Kidney (tissue), 14 donors: ENCODE results near the gene GPRIN3. TPM values are rescaled to one million over a fixed set of nuclear protein-coding genes. Genes with fewer than 3 reads are reported as not detected.

Experiments used
- DNase-seq, 5 donors: peaks; one replicate each; pipeline ENCODE4 v3.0.0-alpha.2; 2013 to 2020
- FAIRE-seq: peaks from 2 replicates; lab custom pipeline; 2012; peaks lifted over from hg19 to GRCh38; lab: Jason Lieb, UNC
- H3K27ac ChIP-seq, 2 donors: one replicate each; pipeline ENCODE4 v1.7.0; 2013; ENCODE audit warnings: low read depth in 2 of 2, low read length in 2 of 2, inconsistent platforms in 1 of 2
- H3K27me3 ChIP-seq: one replicate; pipeline ENCODE4 v1.7.1; 2013; ENCODE audit warnings: low read length, inconsistent platforms; ENCODE audit not compliant: control insufficient read depth, insufficient read depth
- H3K36me3 ChIP-seq, 3 donors: one replicate each; pipeline versions ENCODE4 v1.7.0 to v1.7.1; 2013; ENCODE audit warnings: low read length in 3 of 3, control low read depth in 1 of 3, inconsistent platforms in 1 of 3; ENCODE audit not compliant: insufficient read depth in 3 of 3, control insufficient read depth in 2 of 3
- H3K4me1 ChIP-seq, 3 donors: one replicate each; pipeline versions ENCODE4 v1.7.0 to v1.7.1; 2013; ENCODE audit warnings: low read length in 3 of 3, inconsistent platforms in 1 of 3, low read depth in 1 of 3; ENCODE audit not compliant: control insufficient read depth in 2 of 3, insufficient read depth in 2 of 3
- H3K4me3 ChIP-seq, 3 donors: one replicate each; pipeline versions ENCODE4 v1.7.0 to v1.8.1; 2013; ENCODE audit warnings: low read length in 3 of 3, control low read depth in 1 of 3, inconsistent platforms in 1 of 3
- H3K9ac ChIP-seq, 3 donors: one replicate each; pipeline versions ENCODE4 v1.7.0 to v1.7.1; 2013; ENCODE audit warnings: low read length in 3 of 3, control low read depth in 1 of 3, inconsistent platforms in 1 of 3
- H3K9me3 ChIP-seq, 3 donors: one replicate each; pipeline versions ENCODE4 v1.7.0 to v1.7.1; 2013; ENCODE audit warnings: low read length in 3 of 3, control low read depth in 1 of 3, inconsistent platforms in 1 of 3; ENCODE audit not compliant: control insufficient read depth in 2 of 3, insufficient read depth in 1 of 3
- intact Hi-C: fragments of 100-400 bp; cut with DNase I; formaldehyde crosslinking; loops from one replicate; pipeline ENCODE4 v1.11.1; 2022
- polyA plus RNA-seq: library from polyadenylated mRNA; stranded (reverse); fragments of 350-450 nt; fragmentation: Illumina TruSeq; extraction: RNeasy Lipid Tissue Mini Kit (QIAGEN cat#74804); gene quantifications from one replicate; pipeline ENCODE4 v1.2.3, GENCODE V29; 2014; ENCODE audit warnings: low read depth, low replicate concordance; ENCODE audit not compliant: insufficient read depth
- total RNA-seq: library from RNA; stranded (reverse); fragmentation: NEBNext Ultra II Directional; extraction: Animal tissue kit (Norgen Biotek cat#: 25700); gene quantifications from one replicate; pipeline ENCODE4 v1.2.1, GENCODE V29; 2021
- TF ChIP-seq, protein P1 (sequence below): IDR thresholded peaks from 3 replicates; pipeline ENCODE4 v1.5.1; 2012; ENCODE audit warnings: mild to moderate bottlenecking, moderate library complexity, borderline replicate concordance; ENCODE audit not compliant: insufficient read depth; ENCODE audit errors: extremely low read depth
- donor health status: control.
- donor health status: control.
- donor health status: control.
- donor health status: control.
- donor health status: control.
- donor health status: DM: yes; HTN: yes; CAD: no.
- donor health status: Normal renal cell carcinoma (clear cell type).

GPRIN3 gene
- total and polyA plus RNA-seq, 2 donors from 2014 or later, result 2.2 to 15.2 TPM

DNA sequence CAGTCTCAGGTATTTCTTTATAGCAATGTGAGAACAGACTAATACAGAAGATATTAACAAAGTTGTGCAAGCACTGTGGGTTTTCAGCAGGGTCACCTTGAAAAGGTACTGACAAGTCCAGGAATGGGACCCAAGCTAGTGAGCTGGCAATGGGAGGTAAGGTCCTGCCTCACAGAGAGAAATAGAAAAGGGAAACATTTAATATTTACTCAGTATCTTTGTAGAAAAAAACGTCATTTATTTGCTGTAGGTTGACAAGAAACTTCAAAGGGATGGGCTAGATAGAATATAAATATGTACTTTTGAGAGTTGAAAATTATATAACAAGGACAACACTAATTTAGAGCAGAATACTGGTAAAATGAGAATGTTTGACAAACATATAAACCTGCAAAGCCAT lies 89.0 kb downstream of the GPRIN3 start:
- no peaks in the 10 kb centered on the region for H3K4me1 ChIP-seq
- H3K4me3 ChIP-seq, result no peak overlapping the region
- H3K36me3 ChIP-seq, result no peaks in the 10 kb centered on the region
- DNase-seq, result no peak
- TF ChIP-seq, protein P1, sequence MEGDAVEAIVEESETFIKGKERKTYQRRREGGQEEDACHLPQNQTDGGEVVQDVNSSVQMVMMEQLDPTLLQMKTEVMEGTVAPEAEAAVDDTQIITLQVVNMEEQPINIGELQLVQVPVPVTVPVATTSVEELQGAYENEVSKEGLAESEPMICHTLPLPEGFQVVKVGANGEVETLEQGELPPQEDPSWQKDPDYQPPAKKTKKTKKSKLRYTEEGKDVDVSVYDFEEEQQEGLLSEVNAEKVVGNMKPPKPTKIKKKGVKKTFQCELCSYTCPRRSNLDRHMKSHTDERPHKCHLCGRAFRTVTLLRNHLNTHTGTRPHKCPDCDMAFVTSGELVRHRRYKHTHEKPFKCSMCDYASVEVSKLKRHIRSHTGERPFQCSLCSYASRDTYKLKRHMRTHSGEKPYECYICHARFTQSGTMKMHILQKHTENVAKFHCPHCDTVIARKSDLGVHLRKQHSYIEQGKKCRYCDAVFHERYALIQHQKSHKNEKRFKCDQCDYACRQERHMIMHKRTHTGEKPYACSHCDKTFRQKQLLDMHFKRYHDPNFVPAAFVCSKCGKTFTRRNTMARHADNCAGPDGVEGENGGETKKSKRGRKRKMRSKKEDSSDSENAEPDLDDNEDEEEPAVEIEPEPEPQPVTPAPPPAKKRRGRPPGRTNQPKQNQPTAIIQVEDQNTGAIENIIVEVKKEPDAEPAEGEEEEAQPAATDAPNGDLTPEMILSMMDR, result no peak
- no peak overlapping the region for H3K27ac ChIP-seq
- FAIRE-seq, result no peak
- intact Hi-C loops, result no loop called here
- no peaks in the 10 kb centered on the region for H3K9me3 ChIP-seq
- H3K27me3 ChIP-seq, result no peaks in the 10 kb centered on the region
- H3K9ac ChIP-seq, result no peak overlapping the region

DNA sequence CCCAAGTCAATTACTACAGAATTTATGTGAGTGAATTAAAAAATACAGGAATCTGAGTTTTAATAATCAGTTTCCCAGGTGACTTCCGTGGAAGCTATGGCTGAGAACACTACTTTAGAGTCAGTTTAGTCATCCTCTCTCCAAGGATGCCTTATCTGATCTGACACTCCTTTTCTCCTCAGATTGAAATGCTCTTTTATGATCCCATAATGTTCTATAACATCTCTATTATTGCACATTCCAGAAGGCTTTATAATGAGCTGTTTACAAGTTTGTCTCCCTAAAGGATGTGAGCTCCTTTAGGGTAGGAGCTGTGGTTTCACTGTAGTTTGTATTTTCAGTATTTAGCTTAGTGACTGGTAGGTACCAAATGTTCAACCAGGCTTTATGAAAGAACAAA lies 90.0 kb downstream of the GPRIN3 start:
- no peak overlapping the region for H3K4me3 ChIP-seq
- H3K9ac ChIP-seq, result no peak overlapping the region
- H3K27ac ChIP-seq, result no peak overlapping the region
- intact Hi-C loops, result no loop called here
- no peak for FAIRE-seq
- H3K36me3 ChIP-seq, result no peaks in the 10 kb centered on the region
- H3K27me3 ChIP-seq, result no peaks in the 10 kb centered on the region
- TF ChIP-seq, protein P1, result no peak
- H3K4me1 ChIP-seq, result no peaks in the 10 kb centered on the region
- no peaks in the 10 kb centered on the region for H3K9me3 ChIP-seq
- DNase-seq, result no peak

DNA sequence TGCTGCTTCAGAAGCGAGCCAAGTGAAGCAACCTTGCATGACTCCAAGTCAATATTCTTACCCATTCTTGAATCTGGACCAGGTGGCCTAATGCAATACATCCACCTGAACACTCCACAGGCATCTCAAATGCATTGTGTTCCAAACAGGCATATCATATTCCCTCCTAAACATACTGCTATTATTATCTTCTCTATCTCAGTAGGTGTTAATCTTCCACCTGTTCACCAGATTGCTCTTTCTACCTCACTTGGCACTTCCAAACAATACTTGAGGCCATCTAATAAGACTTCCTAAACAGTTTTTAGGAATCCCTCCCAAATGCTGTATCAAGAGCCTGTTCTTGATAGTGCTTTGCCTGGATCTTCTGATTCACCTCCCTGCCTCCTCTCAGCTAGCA lies 90.7 kb downstream of the GPRIN3 start:
- DNase-seq (no peak), FAIRE-seq (no peak)
- intact Hi-C loops, result no loop called here

DNA sequence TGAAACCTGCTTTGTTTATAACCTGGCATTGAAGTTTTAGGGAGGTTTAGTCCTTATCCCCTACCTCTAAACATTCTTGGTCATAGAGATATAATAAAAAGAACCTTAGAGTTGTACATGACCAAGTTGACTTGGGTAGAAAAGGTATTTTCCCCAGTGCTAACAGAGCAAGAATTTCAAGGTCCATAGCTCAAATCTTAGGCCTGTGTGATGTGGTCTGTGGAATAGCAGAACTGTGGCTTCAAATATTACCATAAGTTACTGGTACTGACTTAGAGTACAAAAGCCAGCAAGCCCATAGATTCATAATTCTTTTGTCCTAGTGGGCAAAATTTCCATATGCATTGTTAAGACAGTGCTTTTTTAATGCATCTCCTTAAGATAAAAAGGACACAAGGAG lies 91.2 kb downstream of the GPRIN3 start:
- Histone ChIP-seq H3K27me3 (no peaks in the 10 kb centered on the region), H3K36me3 (no peaks in the 10 kb centered on the region), H3K9ac (no peak overlapping the region), H3K27ac (no peak overlapping the region), H3K4me1 (no peaks in the 10 kb centered on the region), H3K9me3 (no peaks in the 10 kb centered on the region), H3K4me3 (no peak overlapping the region)
- TF ChIP-seq, protein P1, result no peak
- FAIRE-seq (no peak), DNase-seq (no peak)
- intact Hi-C loops, result no loop called here

More for the DNA sequence above, 90.7 kb downstream of the GPRIN3 start:
- TF ChIP-seq, protein P1, result no peak
- no peaks in the 10 kb centered on the region for H3K9me3 ChIP-seq
- H3K27ac ChIP-seq, result no peak overlapping the region
- no peaks in the 10 kb centered on the region for H3K36me3 ChIP-seq
- no peak overlapping the region for H3K9ac ChIP-seq
- H3K4me3 ChIP-seq, result no peak overlapping the region
- H3K4me1 ChIP-seq, result no peaks in the 10 kb centered on the region
- H3K27me3 ChIP-seq, result no peaks in the 10 kb centered on the region
